Nephron (organoid): ENCODE measurements around the gene RET.

Source experiments
- H3K27ac Mint-ChIP-seq, 3 experiments: 2 replicates each; pipeline ENCODE4 v1.8.0; 2020; ENCODE audit warnings: mixed read lengths in 3 of 3, mild to moderate bottlenecking in 2 of 3, moderate library complexity in 1 of 3
- H3K27me3 Mint-ChIP-seq: 2 replicates; pipeline ENCODE4 v1.8.0; 2021; ENCODE audit warnings: low read depth, mild to moderate bottlenecking, moderate library complexity, mixed read lengths
- H3K36me3 Mint-ChIP-seq: 2 replicates; pipeline ENCODE4 v1.8.0; 2020; ENCODE audit warnings: low read depth, mixed read lengths
- H3K4me1 Mint-ChIP-seq: 2 replicates; pipeline ENCODE4 v1.8.0; 2020; ENCODE audit warnings: mixed read lengths
- H3K4me3 Mint-ChIP-seq, 3 experiments: 2 replicates each; pipeline ENCODE4 v1.8.0; 2020; ENCODE audit warnings: mild to moderate bottlenecking in 3 of 3, mixed read lengths in 3 of 3, moderate library complexity in 2 of 3
- H3K9me3 Mint-ChIP-seq: 2 replicates; pipeline ENCODE4 v1.8.0; 2020; ENCODE audit warnings: mixed read lengths
- CTCF ChIP-seq, 3 experiments: fragments of 200-600 bp; sonication (generic); IDR thresholded peaks; one replicate each; pipeline ENCODE4 v1.5.0; 2021; ENCODE audit warnings: antibody characterized with exemption in 3 of 3; ENCODE audit not compliant: unreplicated experiment in 3 of 3

The RET gene

GRCh38 chr10:43040482-43041256 is 36.2 kb upstream of the RET start:
- Mint-ChIP-seq H3K9me3 (no peaks in the 10 kb centered on the region), H3K4me1 (peaks cover 7% of the 10 kb centered on the region), H3K27me3 (peaks cover 4% of the 10 kb centered on the region), H3K4me3 (no peak overlapping the region), H3K36me3 (no peaks in the 10 kb centered on the region), H3K27ac (no peak overlapping the region)
- TF ChIP-seq CTCF (IDR thresholded peaks at IDR 0.05; ENCODE audit: unreplicated experiment in 3 of 3): no peak

- TF ChIP-seq CTCF (IDR thresholded peaks at IDR 0.05; ENCODE audit: unreplicated experiment in 3 of 3): no peak
- Mint-ChIP-seq H3K4me3 (no peak overlapping the region), H3K9me3 (no peaks in the 10 kb centered on the region), H3K27ac (no peak overlapping the region), H3K4me1 (peaks cover 7% of the 10 kb centered on the region), H3K36me3 (no peaks in the 10 kb centered on the region), H3K27me3 (peaks cover 4% of the 10 kb centered on the region)
Observed at GRCh38 chr10:43041422-43042342, 35.2 kb upstream of the RET start.

GRCh38 chr10:43042503-43043341 is 34.1 kb upstream of the RET start:
- Mint-ChIP-seq H3K36me3 (no peaks in the 10 kb centered on the region), H3K27me3 (peaks cover 7% of the 10 kb centered on the region)
- TF ChIP-seq CTCF (IDR thresholded peaks at IDR 0.05; ENCODE audit: unreplicated experiment in 3 of 3): no peak

GRCh38 chr10:43043342-43043772 is 33.5 kb upstream of the RET start:
- Mint-ChIP-seq H3K27ac (no peak overlapping the region), H3K4me3 (no peak overlapping the region), H3K9me3 (no peaks in the 10 kb centered on the region), H3K27me3 (peaks cover 7% of the 10 kb centered on the region), H3K4me1 (peaks cover 7% of the 10 kb centered on the region), H3K36me3 (no peaks in the 10 kb centered on the region)
- TF ChIP-seq CTCF (IDR thresholded peaks at IDR 0.05; ENCODE audit: unreplicated experiment in 3 of 3): no peak

More at GRCh38 chr10:43042503-43043341, 34.1 kb upstream of the RET start:
- Mint-ChIP-seq H3K4me3 (no peak overlapping the region), H3K9me3 (no peaks in the 10 kb centered on the region), H3K4me1 (peaks cover 7% of the 10 kb centered on the region), H3K27ac (no peak overlapping the region)

GRCh38 chr10:43043773-43044447 is 33.0 kb upstream of the RET start:
- Mint-ChIP-seq H3K9me3 (no peaks in the 10 kb centered on the region), H3K27ac (no peak overlapping the region), H3K36me3 (no peaks in the 10 kb centered on the region), H3K4me1 (peaks cover 7% of the 10 kb centered on the region), H3K4me3 (no peak overlapping the region), H3K27me3 (peaks cover 7% of the 10 kb centered on the region)
- no peak for TF ChIP-seq CTCF (IDR thresholded peaks at IDR 0.05; ENCODE audit: unreplicated experiment in 3 of 3)
